HFF-Myc (cell line): ENCODE measurements around the gene FARP1.

Source experiments
- DNase-seq: peaks from one replicate; pipeline ENCODE4 v3.0.0-alpha.2; 2011; ENCODE audit warnings: low read depth; ENCODE audit errors: extremely low read depth
- H3K4me3 ChIP-seq: replicated peaks from 2 replicates; pipeline ENCODE4 v1.5.1; 2011; ENCODE audit warnings: low read depth, mild to moderate bottlenecking, control low read depth, low read length
- CTCF ChIP-seq: IDR thresholded peaks from 2 replicates; pipeline ENCODE4 v1.5.1; 2012; ENCODE audit warnings: mild to moderate bottlenecking, low read depth, low read length, control low read depth; ENCODE audit errors: missing control alignments

Gene FARP1

GRCh38 chr13:98312606-98313005 lies 169.7 kb downstream of the FARP1 start:
- no peak overlapping the region for H3K4me3 ChIP-seq
- no peak for TF ChIP-seq CTCF
- no peak for DNase-seq

GRCh38 chr13:98313023-98313921 lies 170.4 kb downstream of the FARP1 start:
- DNase-seq, result no peak
- H3K4me3 ChIP-seq, result no peak overlapping the region
- TF ChIP-seq CTCF, result no peak

- H3K4me3 ChIP-seq, result no peak overlapping the region
- no peak for DNase-seq
- TF ChIP-seq CTCF, result no peak
These were observed 171.0 kb downstream of the FARP1 start for GRCh38 chr13:98313922-98314292.

- no peak for TF ChIP-seq CTCF
- H3K4me3 ChIP-seq, result no peak overlapping the region
- DNase-seq, result peak; percentile 17
These were observed 172.6 kb downstream of the FARP1 start for GRCh38 chr13:98315466-98315865.

GRCh38 chr13:98315902-98316301 lies 173.0 kb downstream of the FARP1 start:
- no peak overlapping the region for H3K4me3 ChIP-seq
- TF ChIP-seq CTCF, result no peak
- DNase-seq, result no peak

- no peak overlapping the region for H3K4me3 ChIP-seq
- DNase-seq, result no peak
- TF ChIP-seq CTCF, result no peak
These were observed 174.8 kb downstream of the FARP1 start for GRCh38 chr13:98317573-98318171.
